Head of caudate nucleus (tissue), 42 donors: ENCODE measurements around the gene SNU13.
"Not testable (repeated sequence)": the region's sequence is repeated elsewhere in the genome, so short reads cannot be mapped to it uniquely, and the experiment has no call there.

Experiments
- DNase-seq, 42 donors: peaks; one replicate each; pipeline versions ENCODE4 v3.0.0 to v3.0.0-alpha.2; 2020 to 2021; ENCODE audit warnings: mixed read lengths in 7 of 42
- intact Hi-C: fragments of 100-400 bp; cut with DNase I; formaldehyde crosslinking; loops from one replicate; pipeline ENCODE4 v1.15.0; 2022

SNU13 gene

GRCh38 chr22:41683616-41684015 is 5.1 kb downstream of the SNU13 start:
- DNase-seq = no peak
- intact Hi-C loops = no loop called here

GRCh38 chr22:41683052-41683451 is 5.6 kb downstream of the SNU13 start:
- no peak for DNase-seq
- intact Hi-C loops = no loop called here

GRCh38 chr22:41682033-41682807 is 6.4 kb downstream of the SNU13 start:
- peak in 41 of 42 donors; percentile 72 to 95 (median 90) for DNase-seq
- intact Hi-C loops = no loop called here

GRCh38 chr22:41681616-41682015 is 7.1 kb downstream of the SNU13 start:
- intact Hi-C loops = no loop called here
- DNase-seq = no peak

- intact Hi-C loops = no loop called here
- no peak for DNase-seq
These were observed 12.5 kb downstream of the SNU13 start for GRCh38 chr22:41676134-41676533.

- no peak for DNase-seq
- intact Hi-C loops = no loop called here
These were observed 13.8 kb downstream of the SNU13 start for GRCh38 chr22:41674846-41675340.

GRCh38 chr22:41672780-41673509 is 15.7 kb downstream of the SNU13 start:
- intact Hi-C loops = no loop called here
- DNase-seq = no peak

- intact Hi-C loops = not testable (repeated sequence)
- DNase-seq = peak in 1 of 42 donors; percentile 3
These were observed 16.6 kb downstream of the SNU13 start for GRCh38 chr22:41672096-41672495.

GRCh38 chr22:41668971-41669911 is 19.4 kb downstream of the SNU13 start:
- peak in 1 of 42 donors; percentile 9 for DNase-seq
- intact Hi-C loops = no loop called here

GRCh38 chr22:41664951-41665350 is 23.7 kb downstream of the SNU13 start:
- peak in 1 of 42 donors; percentile 1 for DNase-seq
- intact Hi-C loops = no loop called here

- DNase-seq = no peak
- intact Hi-C loops = no loop called here
These were observed 24.2 kb downstream of the SNU13 start for GRCh38 chr22:41664490-41664889.

GRCh38 chr22:41663594-41663993 is 25.1 kb downstream of the SNU13 start:
- intact Hi-C loops, DNase-seq: not testable (repeated sequence)

GRCh38 chr22:41661713-41662112 is 27.0 kb downstream of the SNU13 start:
- intact Hi-C loops = no loop called here
- DNase-seq = no peak

- no peak for DNase-seq
These were observed 27.6 kb downstream of the SNU13 start for GRCh38 chr22:41661088-41661487.

GRCh38 chr22:41660416-41660815 is 28.3 kb downstream of the SNU13 start:
- DNase-seq = no peak
- intact Hi-C loops = no loop called here

More at GRCh38 chr22:41661088-41661487, 27.6 kb downstream of the SNU13 start:
- intact Hi-C loops = no loop called here

- intact Hi-C loops = no loop called here
These were observed 28.7 kb downstream of the SNU13 start for GRCh38 chr22:41659941-41660340.

GRCh38 chr22:41658869-41659268 is 29.8 kb downstream of the SNU13 start:
- no peak for DNase-seq
- intact Hi-C loops = no loop called here

More at GRCh38 chr22:41659941-41660340, 28.7 kb downstream of the SNU13 start:
- no peak for DNase-seq

GRCh38 chr22:41657709-41658108 is 31.0 kb downstream of the SNU13 start:
- intact Hi-C loops = no loop called here
- no peak for DNase-seq

GRCh38 chr22:41656556-41656955 is 32.1 kb downstream of the SNU13 start:
- intact Hi-C loops = no loop called here
- DNase-seq = no peak
